Measurements from ENCODE around the gene CXCL1. TPM values are rescaled to one million over a fixed set of nuclear protein-coding genes. Genes with fewer than 3 reads are reported as not detected.

Gene CXCL1
- total RNA-seq, 2 donors from 2014 or later = 8.4 to 19.6 TPM

DNA sequence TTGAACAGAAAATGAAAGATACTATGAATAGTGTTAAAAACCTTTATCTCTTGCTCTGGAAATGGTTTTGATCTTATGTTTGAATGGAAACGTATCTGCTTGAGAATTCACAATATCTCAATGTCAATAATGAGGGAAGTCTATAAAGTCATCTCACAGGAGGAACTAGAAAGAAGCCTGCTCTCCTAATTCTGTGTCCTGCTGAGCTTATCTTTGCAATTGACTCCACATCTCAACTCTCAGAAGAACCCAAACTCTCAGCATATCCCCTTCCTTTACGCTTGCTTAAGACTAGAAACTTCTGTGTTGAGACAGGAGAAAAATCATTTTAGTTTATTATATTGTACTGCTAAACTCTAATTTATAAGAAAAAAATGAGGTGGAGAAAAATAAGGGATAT is 24.4 kb upstream of the CXCL1 start:
- Histone ChIP-seq H3K27me3 (no peaks in the 10 kb centered on the region), H3K4me3 (no peak overlapping the region), H3K9me3 (no peaks in the 10 kb centered on the region), H3K27ac (no peak overlapping the region), H3K4me1 (no peaks in the 10 kb centered on the region), H3K36me3 (no peaks in the 10 kb centered on the region), H3K9ac (ENCODE audit: low read depth in 2 of 2, low read length in 2 of 2) (no peak overlapping the region)
- no peak for DNase-seq
- TF ChIP-seq, protein P1, sequence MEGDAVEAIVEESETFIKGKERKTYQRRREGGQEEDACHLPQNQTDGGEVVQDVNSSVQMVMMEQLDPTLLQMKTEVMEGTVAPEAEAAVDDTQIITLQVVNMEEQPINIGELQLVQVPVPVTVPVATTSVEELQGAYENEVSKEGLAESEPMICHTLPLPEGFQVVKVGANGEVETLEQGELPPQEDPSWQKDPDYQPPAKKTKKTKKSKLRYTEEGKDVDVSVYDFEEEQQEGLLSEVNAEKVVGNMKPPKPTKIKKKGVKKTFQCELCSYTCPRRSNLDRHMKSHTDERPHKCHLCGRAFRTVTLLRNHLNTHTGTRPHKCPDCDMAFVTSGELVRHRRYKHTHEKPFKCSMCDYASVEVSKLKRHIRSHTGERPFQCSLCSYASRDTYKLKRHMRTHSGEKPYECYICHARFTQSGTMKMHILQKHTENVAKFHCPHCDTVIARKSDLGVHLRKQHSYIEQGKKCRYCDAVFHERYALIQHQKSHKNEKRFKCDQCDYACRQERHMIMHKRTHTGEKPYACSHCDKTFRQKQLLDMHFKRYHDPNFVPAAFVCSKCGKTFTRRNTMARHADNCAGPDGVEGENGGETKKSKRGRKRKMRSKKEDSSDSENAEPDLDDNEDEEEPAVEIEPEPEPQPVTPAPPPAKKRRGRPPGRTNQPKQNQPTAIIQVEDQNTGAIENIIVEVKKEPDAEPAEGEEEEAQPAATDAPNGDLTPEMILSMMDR (IDR thresholded peaks at IDR 0.05) = no peak
- intact Hi-C loops (cut with DNase I) = no loop called here

DNA sequence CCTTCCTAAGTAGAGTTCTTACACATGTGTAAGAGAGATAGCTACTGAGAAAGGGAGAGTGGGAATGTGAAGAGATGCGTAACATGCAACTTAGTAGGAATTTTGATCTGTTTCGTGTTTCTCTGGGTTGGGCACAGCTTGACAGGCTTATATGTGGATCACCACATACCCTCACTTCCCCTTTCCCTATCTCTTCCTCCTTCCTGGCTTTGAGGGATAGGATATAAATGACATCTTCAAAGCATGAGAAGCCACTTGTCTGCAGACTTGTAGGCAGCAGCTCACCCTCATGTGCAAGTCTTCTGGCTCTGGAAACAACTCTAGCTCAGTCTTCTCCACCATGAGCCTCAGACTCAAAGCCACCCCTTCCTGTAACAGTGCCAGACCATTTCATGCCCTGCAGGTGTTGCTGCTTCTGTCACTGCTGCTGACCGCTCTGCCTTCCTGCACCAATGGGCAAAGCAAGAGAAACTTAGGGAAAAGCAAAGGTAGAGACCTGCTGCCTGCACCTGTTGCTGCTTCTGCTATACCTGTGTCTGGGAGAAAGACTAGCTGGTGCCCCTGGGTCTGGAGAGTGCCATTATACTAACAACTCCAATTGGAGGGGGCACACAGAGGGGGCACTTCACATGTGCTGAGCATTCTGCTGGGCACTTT is 21.5 kb upstream of the CXCL1 start:
- Histone ChIP-seq H3K9me3 (no peaks in the 10 kb centered on the region), H3K36me3 (no peaks in the 10 kb centered on the region), H3K27me3 (no peaks in the 10 kb centered on the region), H3K9ac (ENCODE audit: low read depth in 2 of 2, low read length in 2 of 2) (no peak overlapping the region), H3K4me3 (no peak overlapping the region), H3K4me1 (no peaks in the 10 kb centered on the region), H3K27ac (no peak overlapping the region)
- TF ChIP-seq, protein P1 (IDR thresholded peaks at IDR 0.05) = no peak
- DNase-seq = no peak
- intact Hi-C loops (cut with DNase I) = no loop called here

DNA sequence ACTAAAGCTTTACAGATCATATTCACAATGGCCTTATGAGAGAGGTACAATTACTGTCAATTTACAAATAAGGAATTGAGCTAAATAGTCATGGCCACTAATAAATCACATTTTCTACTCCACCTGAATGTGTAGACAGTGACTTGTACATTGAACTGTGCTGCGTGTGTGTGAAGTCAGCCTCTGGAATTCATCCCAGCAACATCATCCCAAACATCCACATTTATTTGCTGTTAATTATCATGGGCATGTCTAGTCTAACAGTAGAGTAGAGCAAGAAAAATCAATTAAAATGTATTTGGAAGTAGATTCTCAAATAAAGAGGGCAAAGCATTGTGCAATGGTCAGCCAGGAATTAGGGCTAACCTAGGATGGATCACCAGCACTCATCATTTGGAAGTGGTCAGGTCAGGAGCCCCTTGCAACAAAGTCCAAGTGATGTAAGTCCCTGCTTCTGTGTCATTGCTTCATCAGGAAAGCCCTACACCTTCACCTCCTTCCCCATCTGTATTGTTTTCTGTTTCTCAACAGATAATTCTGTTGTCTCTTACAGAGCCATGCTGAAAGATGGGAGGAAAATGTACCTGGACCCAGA is 20.9 kb upstream of the CXCL1 start:
- H3K4me3 ChIP-seq = no peak overlapping the region
- H3K36me3 ChIP-seq = no peaks in the 10 kb centered on the region
- no peaks in the 10 kb centered on the region for H3K27me3 ChIP-seq
- no peak overlapping the region for H3K27ac ChIP-seq
- no peaks in the 10 kb centered on the region for H3K4me1 ChIP-seq
- TF ChIP-seq, protein P1 (IDR thresholded peaks at IDR 0.05) = no peak
- intact Hi-C loops (cut with DNase I) = no loop called here
- no peaks in the 10 kb centered on the region for H3K9me3 ChIP-seq
- no peak overlapping the region for H3K9ac ChIP-seq (ENCODE audit: low read depth in 2 of 2, low read length in 2 of 2)
- DNase-seq = no peak

DNA sequence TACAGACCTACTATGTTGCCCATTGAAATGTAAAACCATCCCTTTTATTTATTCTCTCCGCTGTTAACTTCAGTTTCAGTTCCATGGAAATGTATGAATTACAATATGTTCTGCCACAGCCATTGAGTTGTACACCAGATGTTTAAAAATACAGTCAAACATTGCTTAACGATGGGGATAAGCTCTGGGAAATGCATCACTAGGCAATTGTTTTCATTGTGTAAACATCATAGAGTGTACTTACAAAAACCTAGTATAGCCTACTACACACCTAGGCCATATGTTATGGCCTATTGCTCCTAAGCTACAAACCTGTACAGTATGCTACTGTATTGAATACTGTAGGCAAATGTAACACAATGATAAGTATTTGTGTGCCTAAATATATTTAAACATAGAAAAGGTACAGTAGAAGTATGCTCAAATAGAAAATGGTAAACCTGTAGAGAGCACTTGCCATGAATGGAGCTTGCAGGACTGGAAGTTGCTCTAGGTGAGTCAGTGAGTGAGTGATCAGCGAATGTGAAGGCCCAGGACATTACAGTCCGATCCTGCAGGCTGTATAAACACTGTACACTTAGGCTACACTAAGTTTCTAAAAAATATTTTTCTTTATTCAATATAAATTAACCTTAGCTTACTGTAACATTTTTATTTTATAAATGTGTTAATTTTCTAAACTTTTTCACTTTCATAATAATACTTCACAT is 18.8 kb upstream of the CXCL1 start:
- Histone ChIP-seq H3K36me3 (no peaks in the 10 kb centered on the region), H3K4me3 (no peak overlapping the region)
- TF ChIP-seq, protein P1 (IDR thresholded peaks at IDR 0.05) = no peak

DNA sequence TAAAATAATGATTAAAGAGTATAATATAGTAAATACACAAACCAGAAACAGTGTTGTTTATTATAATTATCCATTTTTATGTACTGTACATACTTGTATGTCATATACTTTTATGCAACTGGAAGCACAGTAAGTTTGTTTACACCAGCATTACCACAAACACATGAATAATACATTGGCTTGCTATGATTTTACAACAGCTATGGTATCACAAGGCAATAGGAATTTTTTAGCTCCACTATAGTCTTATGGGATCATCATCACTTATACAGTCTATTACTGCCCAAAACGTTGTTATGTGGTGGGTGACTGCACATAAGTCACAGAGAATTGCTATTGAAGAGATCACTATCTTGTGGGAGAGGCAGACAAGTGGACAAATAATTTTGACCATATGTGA is 17.9 kb upstream of the CXCL1 start:
- H3K27me3 ChIP-seq = no peaks in the 10 kb centered on the region
- H3K4me1 ChIP-seq = no peaks in the 10 kb centered on the region
- H3K9me3 ChIP-seq = no peaks in the 10 kb centered on the region
- no peak for DNase-seq
- no peak overlapping the region for H3K4me3 ChIP-seq
- intact Hi-C loops (cut with DNase I) = no loop called here
- TF ChIP-seq, protein P1 (IDR thresholded peaks at IDR 0.05) = no peak
- no peaks in the 10 kb centered on the region for H3K36me3 ChIP-seq
- no peak overlapping the region for H3K9ac ChIP-seq (ENCODE audit: low read depth in 2 of 2, low read length in 2 of 2)
- H3K27ac ChIP-seq = no peak overlapping the region

More for the DNA sequence above, 18.8 kb upstream of the CXCL1 start:
- no peaks in the 10 kb centered on the region for H3K9me3 ChIP-seq
- no peak overlapping the region for H3K27ac ChIP-seq
- H3K4me1 ChIP-seq = no peaks in the 10 kb centered on the region
- DNase-seq = no peak
- H3K9ac ChIP-seq (ENCODE audit: low read depth in 2 of 2, low read length in 2 of 2) = no peak overlapping the region
- H3K27me3 ChIP-seq = no peaks in the 10 kb centered on the region
- intact Hi-C loops (cut with DNase I) = no loop called here

Measured in colonic mucosa (tissue), 4 donors.